ENCODE measurements around the gene PSD2. TPM values are rescaled to one million over a fixed set of nuclear protein-coding genes. Genes with fewer than 3 reads are reported as not detected.

PSD2 gene
- total and polyA plus RNA-seq, 7 donors, result 0.01 to 0.37 (median 0.04) TPM; not detected in 2

DNA sequence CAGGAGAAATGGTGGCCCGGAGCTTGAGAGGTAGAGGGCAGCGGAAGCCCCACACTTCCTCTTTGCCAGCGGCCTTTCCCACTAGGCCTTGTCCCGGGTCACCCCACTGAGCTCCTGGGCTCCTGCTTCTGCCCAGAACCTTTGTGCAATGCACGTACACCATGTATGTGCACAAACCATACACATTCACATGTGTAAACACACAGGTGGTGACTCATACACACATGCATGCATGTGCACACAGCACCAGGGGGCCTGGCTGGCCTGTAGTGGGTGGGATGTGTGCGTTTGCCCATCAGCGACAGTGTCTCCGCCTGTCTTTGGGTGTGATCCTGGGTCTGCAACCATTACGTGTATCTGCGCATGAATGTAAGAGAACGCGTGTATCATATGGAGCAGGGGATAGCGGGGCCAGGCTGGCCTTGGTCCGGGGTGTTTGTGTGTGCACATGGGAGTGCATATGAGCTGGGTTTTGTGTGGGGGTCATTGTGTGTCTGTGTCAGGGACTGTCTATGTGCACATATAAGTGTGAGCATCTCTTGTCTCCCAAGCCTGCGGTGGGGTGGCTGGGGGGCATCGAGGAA lies 43.7 kb downstream of the PSD2 start:
- H3K4me3 ChIP-seq, result no peak overlapping the region
- TF ChIP-seq, protein P1, sequence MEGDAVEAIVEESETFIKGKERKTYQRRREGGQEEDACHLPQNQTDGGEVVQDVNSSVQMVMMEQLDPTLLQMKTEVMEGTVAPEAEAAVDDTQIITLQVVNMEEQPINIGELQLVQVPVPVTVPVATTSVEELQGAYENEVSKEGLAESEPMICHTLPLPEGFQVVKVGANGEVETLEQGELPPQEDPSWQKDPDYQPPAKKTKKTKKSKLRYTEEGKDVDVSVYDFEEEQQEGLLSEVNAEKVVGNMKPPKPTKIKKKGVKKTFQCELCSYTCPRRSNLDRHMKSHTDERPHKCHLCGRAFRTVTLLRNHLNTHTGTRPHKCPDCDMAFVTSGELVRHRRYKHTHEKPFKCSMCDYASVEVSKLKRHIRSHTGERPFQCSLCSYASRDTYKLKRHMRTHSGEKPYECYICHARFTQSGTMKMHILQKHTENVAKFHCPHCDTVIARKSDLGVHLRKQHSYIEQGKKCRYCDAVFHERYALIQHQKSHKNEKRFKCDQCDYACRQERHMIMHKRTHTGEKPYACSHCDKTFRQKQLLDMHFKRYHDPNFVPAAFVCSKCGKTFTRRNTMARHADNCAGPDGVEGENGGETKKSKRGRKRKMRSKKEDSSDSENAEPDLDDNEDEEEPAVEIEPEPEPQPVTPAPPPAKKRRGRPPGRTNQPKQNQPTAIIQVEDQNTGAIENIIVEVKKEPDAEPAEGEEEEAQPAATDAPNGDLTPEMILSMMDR (IDR thresholded peaks at IDR 0.05), result no peak
- H3K9me3 ChIP-seq, result no peaks in the 10 kb centered on the region
- DNase-seq (no peak), ATAC-seq (peak in 1 of 4 donors; percentile 10)
- H3K27me3 ChIP-seq (ENCODE audit: insufficient read depth in 3 of 3, low read length in 2 of 3), result peaks cover 0 to 8% (median 0%) of the 10 kb centered on the region in 3 donors
- no peaks in the 10 kb centered on the region for H3K36me3 ChIP-seq (ENCODE audit: insufficient read depth in 1 of 2, low read depth in 1 of 2)
- intact Hi-C loops (cut with DNase I), result no loop called here
- no peaks in the 10 kb centered on the region for H3K4me1 ChIP-seq
- WGBS, 3 donors, result 92 to 95% (median 93%) methylated on average over 16 of the region's 16 CpGs
- no peak overlapping the region for H3K27ac ChIP-seq

DNA sequence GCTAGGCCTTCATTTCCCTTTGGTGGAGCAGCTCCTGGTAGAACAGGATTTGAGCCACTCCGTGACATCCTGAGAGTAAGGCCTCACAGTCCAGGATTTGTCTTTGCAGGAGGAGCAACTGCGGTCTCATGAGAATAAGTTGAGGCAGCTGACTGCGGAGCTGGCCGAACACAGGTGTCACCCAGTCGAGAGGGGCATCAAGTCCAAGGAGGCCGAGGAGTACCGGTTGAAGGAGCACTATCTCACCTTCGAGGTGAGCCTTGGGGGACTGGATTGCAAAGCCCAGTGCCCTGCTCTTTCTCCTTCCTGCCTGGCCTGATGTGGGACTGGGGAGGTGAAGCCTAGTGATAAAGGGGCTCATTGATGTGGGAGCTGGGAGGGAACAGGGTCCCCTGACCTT lies 44.3 kb downstream of the PSD2 start:
- Histone ChIP-seq H3K4me3 (no peak overlapping the region), H3K27me3 (ENCODE audit: insufficient read depth in 3 of 3, low read length in 2 of 3) (peaks cover 0 to 2% (median 0%) of the 10 kb centered on the region in 3 donors), H3K36me3 (ENCODE audit: insufficient read depth in 1 of 2, low read depth in 1 of 2) (no peaks in the 10 kb centered on the region), H3K9me3 (no peaks in the 10 kb centered on the region), H3K4me1 (no peaks in the 10 kb centered on the region), H3K27ac (no peak overlapping the region)
- intact Hi-C loops (cut with DNase I), result loop anchor here in 1 of 2 donors (10.0 kb wide), 1 partner anchor 205 kb away; no protein-coding TSS in a partner anchor
- DNase-seq (no peak), ATAC-seq (no peak)
- WGBS, 3 donors, result 82 to 92% (median 85%) methylated on average over 8 of the region's 8 CpGs
- TF ChIP-seq, protein P1 (IDR thresholded peaks at IDR 0.05), result no peak

DNA sequence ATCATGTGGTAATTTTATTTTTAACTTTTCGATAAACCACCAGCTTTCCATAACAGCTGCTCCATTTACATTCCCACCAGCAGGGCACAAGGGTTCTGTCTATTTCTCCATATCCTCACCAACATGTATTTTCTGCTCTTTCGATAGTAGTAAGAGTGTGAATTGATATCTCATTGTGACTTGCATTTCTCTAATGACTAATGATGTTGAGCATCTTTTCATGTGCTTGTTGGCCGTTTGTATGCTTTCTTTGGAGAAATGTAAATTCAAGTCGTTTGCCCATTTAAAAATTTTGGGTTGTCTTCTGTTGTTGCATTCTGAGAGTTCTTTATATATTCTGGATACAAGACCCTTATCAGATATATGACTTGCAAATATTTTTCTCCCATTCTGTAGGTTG lies 45.9 kb downstream of the PSD2 start:
- DNase-seq (no peak), ATAC-seq (no peak)
- H3K4me1 ChIP-seq, result peaks cover 1% of the 10 kb centered on the region
- no peak overlapping the region for H3K4me3 ChIP-seq
- H3K9me3 ChIP-seq, result no peaks in the 10 kb centered on the region
- H3K36me3 ChIP-seq (ENCODE audit: insufficient read depth in 1 of 2, low read depth in 1 of 2), result no peaks in the 10 kb centered on the region
- H3K27ac ChIP-seq, result no peak overlapping the region
- intact Hi-C loops (cut with DNase I), result loop anchor here in 1 of 2 donors (10.0 kb wide), 1 partner anchor 207 kb away; no protein-coding TSS in a partner anchor
- no peaks in the 10 kb centered on the region for H3K27me3 ChIP-seq (ENCODE audit: insufficient read depth in 3 of 3, low read length in 2 of 3)
- 79 to 81% (median 81%) methylated on average over 4 of the region's 4 CpGs for WGBS, 3 donors
- TF ChIP-seq, protein P1 (IDR thresholded peaks at IDR 0.05), result no peak

DNA sequence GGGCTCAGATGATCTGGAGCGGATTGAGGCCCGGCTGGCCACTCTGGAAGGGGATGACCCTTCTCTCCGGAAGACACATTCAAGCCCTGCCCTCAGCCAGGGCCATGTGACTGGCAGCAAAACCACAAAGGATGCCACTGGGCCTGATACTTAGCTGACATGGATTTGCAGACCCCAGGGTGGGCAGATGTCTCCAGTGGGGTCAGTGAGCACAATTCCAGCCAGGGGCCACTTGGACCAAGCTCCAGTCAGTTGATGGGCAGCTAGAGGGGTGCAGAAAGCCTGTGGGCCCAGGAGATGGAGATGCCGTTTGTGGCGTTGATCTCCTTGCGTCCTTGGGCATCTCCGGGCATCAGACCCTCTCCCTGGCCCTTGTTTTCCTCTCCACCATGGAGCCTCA lies 46.7 kb downstream of the PSD2 start:
- no peaks in the 10 kb centered on the region for H3K9me3 ChIP-seq
- no peak overlapping the region for H3K27ac ChIP-seq
- 91 to 96% (median 95%) methylated on average over 7 of the region's 7 CpGs for WGBS, 3 donors
- no peaks in the 10 kb centered on the region for H3K36me3 ChIP-seq (ENCODE audit: insufficient read depth in 1 of 2, low read depth in 1 of 2)
- no peak for ATAC-seq
- H3K27me3 ChIP-seq (ENCODE audit: insufficient read depth in 3 of 3, low read length in 2 of 3), result no peaks in the 10 kb centered on the region
- peaks cover 4% of the 10 kb centered on the region for H3K4me1 ChIP-seq
- no peak overlapping the region for H3K4me3 ChIP-seq
- DNase-seq, result no peak
- TF ChIP-seq, protein P1 (IDR thresholded peaks at IDR 0.05), result no peak
- intact Hi-C loops (cut with DNase I), result loop anchor here (2.0 to 10.0 kb wide), 2 partner anchors 54 to 208 kb away; no protein-coding TSS in a partner anchor

DNA sequence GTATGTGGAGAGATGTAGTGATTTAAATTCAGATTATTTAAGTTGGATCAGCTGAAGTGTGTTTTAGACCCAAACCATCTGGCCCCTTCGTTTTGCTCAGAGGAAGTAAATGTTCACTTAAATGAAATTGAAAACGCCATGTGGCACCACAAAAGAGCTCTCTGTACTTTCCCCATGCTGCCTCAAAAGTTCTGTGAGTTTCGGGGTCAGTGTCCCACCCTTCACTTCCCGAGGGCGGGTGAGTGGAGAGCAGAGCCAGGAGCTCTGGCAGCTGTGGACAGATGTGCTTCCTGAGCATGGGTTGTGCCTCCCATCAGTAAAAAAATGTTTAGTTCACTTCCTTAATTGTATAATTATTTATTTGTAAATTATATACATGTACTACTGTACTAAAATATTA lies 48.4 kb downstream of the PSD2 start:
- 45 to 52% (median 49%) methylated on average over 5 of the region's 5 CpGs for WGBS, 3 donors
- Histone ChIP-seq H3K36me3 (ENCODE audit: insufficient read depth in 1 of 2, low read depth in 1 of 2) (no peaks in the 10 kb centered on the region), H3K4me1 (peaks cover 4% of the 10 kb centered on the region), H3K9me3 (no peaks in the 10 kb centered on the region), H3K27me3 (ENCODE audit: insufficient read depth in 3 of 3, low read length in 2 of 3) (no peaks in the 10 kb centered on the region), H3K27ac (no peak overlapping the region), H3K4me3 (no peak overlapping the region)
- no peak for ATAC-seq
- TF ChIP-seq, protein P1 (IDR thresholded peaks at IDR 0.05), result no peak
- DNase-seq, result no peak
- intact Hi-C loops (cut with DNase I), result loop anchor here (1.0 to 10.0 kb wide), 3 partner anchors 55 to 209 kb away; no protein-coding TSS in a partner anchor

Data from psoas muscle (tissue), 8 donors.